HepG2 (cell line): ENCODE results near the gene ATP2B3. TPM values are rescaled to one million over a fixed set of nuclear protein-coding genes. Genes with fewer than 3 reads are reported as not detected.

Source experiments
- ATAC-seq: fragments of 200-7000 bp; cut with Tn5 transposase; 3 replicates; pipeline ENCODE4 v1.9.1; 2020; ENCODE audit warnings: mild to moderate bottlenecking, moderate library complexity
- BruUV-seq: library from RNA; stranded (reverse); fragments of 400-500 nt; replicated peaks from 2 replicates; lab custom pipeline; 2021; lab: Mats Ljungman, UMichigan
- CTCF ChIA-PET: fragments of 300-600 bp; formaldehyde crosslinking; extraction: SDS; loops from one replicate; lab custom pipeline; 2021; ENCODE audit warnings: low total read pairs, inconsistent platforms, low intra/inter-chr PET ratio; lab: Yijun Ruan, JAX
- POLR2A ChIA-PET: fragments of 350-600 bp; sonication (Branson Sonifier 250); formaldehyde crosslinking; loops from one replicate; lab custom pipeline; 2020; ENCODE audit warnings: antibody characterized with exemption, inconsistent platforms; lab: Yijun Ruan, JAX
- DNase-seq: peaks from one replicate; pipeline ENCODE4 v3.0.0-alpha.2; 2015; ENCODE audit warnings: low spot score
- FAIRE-seq: peaks from 3 replicates; lab custom pipeline; 2011; peaks lifted over from hg19 to GRCh38; lab: Jason Lieb, UNC
- H2AFZ ChIP-seq: one replicate; pipeline ENCODE4 v1.6.1; 2011; ENCODE audit warnings: low read length, inconsistent platforms
- H3K27ac ChIP-seq: fragments of 300-600 bp; 3 replicates; pipeline ENCODE4 v1.8.0; 2011; ENCODE audit warnings: mixed run types, mild to moderate bottlenecking, mixed read lengths, low read length, inconsistent platforms; ENCODE audit not compliant: insufficient read depth; ENCODE audit errors: extremely low read length
- H3K27me3 ChIP-seq, 2 experiments: fragments of 200-600 bp in 1 of 2; 2 replicates in 1 of 2; 3 replicates in 1 of 2; pipeline versions ENCODE4 v1.6.0 to v1.8.0; 2011; ENCODE audit warnings: low read length in 2 of 2, mild to moderate bottlenecking in 2 of 2, moderate library complexity in 2 of 2, inconsistent platforms in 1 of 2; ENCODE audit not compliant: insufficient read depth in 2 of 2, control insufficient read depth in 1 of 2
- H3K36me3 ChIP-seq, 2 experiments: fragments of 200-600 bp in 1 of 2; replicated peaks in 1 of 2; 2 replicates in 1 of 2; 3 replicates in 1 of 2; pipeline versions ENCODE4 v1.5.1 to v1.8.0; 2011; ENCODE audit warnings: low read length in 2 of 2, inconsistent platforms in 1 of 2; ENCODE audit not compliant: insufficient read depth in 2 of 2, control insufficient read depth in 1 of 2
- H3K4me1 ChIP-seq: 2 replicates; pipeline ENCODE4 v1.5.1; 2012; ENCODE audit warnings: low read length, inconsistent platforms; ENCODE audit not compliant: insufficient read depth
- H3K4me2 ChIP-seq: 2 replicates; pipeline ENCODE4 v1.6.0; 2011; ENCODE audit warnings: low read depth, low read length, inconsistent platforms
- H3K4me3 ChIP-seq, 3 experiments: fragments of 200-600 bp in 1 of 3; sonication (generic), shearing (Covaris generic) in 1 of 3; replicated peaks in 1 of 3; 2 replicates each; pipeline ENCODE4 v1.5.1; 2011 to 2016; ENCODE audit warnings: low read length in 3 of 3, inconsistent platforms in 2 of 3, low read depth in 2 of 3, mild to moderate bottlenecking in 2 of 3, control low read depth in 1 of 3, mixed read lengths in 1 of 3; ENCODE audit not compliant: insufficient read depth in 1 of 3
- H3K79me2 ChIP-seq: one replicate; pipeline ENCODE4 v1.6.1; 2011; ENCODE audit warnings: low read length, inconsistent platforms; ENCODE audit not compliant: insufficient read depth
- H3K9ac ChIP-seq: 2 replicates; pipeline ENCODE4 v1.6.0; 2011; ENCODE audit warnings: mild to moderate bottlenecking, low read depth, low read length, inconsistent platforms; ENCODE audit not compliant: insufficient read depth
- H3K9me3 ChIP-seq: 2 replicates; pipeline ENCODE4 v1.5.1; 2012; ENCODE audit warnings: mild to moderate bottlenecking, low read length
- H4K20me1 ChIP-seq: 2 replicates; pipeline ENCODE4 v1.6.0; 2011; ENCODE audit warnings: inconsistent platforms, mild to moderate bottlenecking, low read length, moderate library complexity; ENCODE audit not compliant: insufficient read depth
- HMG20B ChIP-seq: conservative IDR thresholded peaks from 2 replicates; pipeline ENCODE4 v1.6.1; 2016; ENCODE audit warnings: missing genetic modification reagents, missing compliant biosample characterization
- TAF15 ChIP-seq: fragments of 200-400 bp; formaldehyde crosslinking; IDR thresholded peaks from one replicate; pipeline ENCODE4 v1.6.1; 2018; ENCODE audit warnings: mild to moderate bottlenecking, low read depth, low read length; ENCODE audit not compliant: poor library complexity, severe bottlenecking
- ZNF619 ChIP-seq: sonication (generic); formaldehyde crosslinking; IDR thresholded peaks from 2 replicates; pipeline ENCODE4 v1.4.0; 2020; ENCODE audit warnings: mild to moderate bottlenecking, missing genetic modification reagents
- ZNF737 ChIP-seq: sonication (generic); formaldehyde crosslinking; IDR thresholded peaks from 2 replicates; pipeline ENCODE4 v1.5.0; 2020; ENCODE audit warnings: missing genetic modification reagents, mild to moderate bottlenecking, borderline replicate concordance
- ZNF775 ChIP-seq: sonication (generic); formaldehyde crosslinking; IDR thresholded peaks from 2 replicates; pipeline ENCODE4 v1.4.0; 2020; ENCODE audit warnings: missing genetic modification reagents, mild to moderate bottlenecking, moderate library complexity, borderline replicate concordance
- ZSCAN30 ChIP-seq: sonication (generic); formaldehyde crosslinking; IDR thresholded peaks from 2 replicates; pipeline ENCODE4 v1.5.0; 2020; ENCODE audit warnings: mild to moderate bottlenecking, missing genetic modification reagents
- WGBS: methylation state at CpG from one replicate; pipeline ENCODE4 v1.1.6; 2017; ENCODE audit warnings: low lambda C conversion rate; 5-methylcytosine and 5-hydroxymethylcytosine counted together
- in situ Hi-C: cut with HindIII; loops from 2 replicates; pipeline ENCODE4 v1.10.0; 2017; ENCODE audit warnings: low pct_unique_long_range_greater_than_20kb; ENCODE audit not compliant: extremely low pct_ligation_motif_present
- intact Hi-C: fragments of 100-400 bp; cut with micrococcal nuclease; formaldehyde crosslinking; loops from one replicate; pipeline ENCODE4 v1.10.0; 2022; ENCODE audit not compliant: unreplicated experiment
- polyA plus RNA-seq, 8 experiments: library from polyadenylated mRNA; depleted of rRNA in 3 of 8; stranded (reverse) in 7 of 8; unstranded in 1 of 8; fragments of >200 nt; fragmentation: Illumina TruSeq in 4 of 8; extraction: Trizol in 4 of 8; gene quantifications; 2 replicates each; pipeline versions ENCODE4 v1.2.1 to v1.2.3, GENCODE V29; 2011 to 2016; ENCODE audit warnings: low read depth in 4 of 8, missing spikeins in 1 of 8, mixed read lengths in 1 of 8; ENCODE audit not compliant: insufficient read depth in 1 of 8
- total RNA-seq, 5 experiments: library from RNA; depleted of rRNA; stranded (reverse); fragments of >200 nt; fragmentation: Illumina TruSeq; extraction: Trizol; gene quantifications; 2 replicates each; pipeline ENCODE4 v1.2.3, GENCODE V29; 2016; ENCODE audit warnings: low read depth in 1 of 5
- TF ChIP-seq, protein P1 (sequence below): sonication (generic); formaldehyde crosslinking; IDR thresholded peaks from 2 replicates; pipeline ENCODE4 v1.4.0; 2020; ENCODE audit warnings: missing genetic modification reagents, borderline replicate concordance
- TF ChIP-seq, protein P2 (sequence below): fragments of 450-650 bp; IDR thresholded peaks from 2 replicates; pipeline ENCODE4 v1.6.1; 2017

Gene ATP2B3
- total and polyA plus RNA-seq, 2 of the 13 experiments (the other 11 are each of a cell fraction or from before 2014, with no cell fraction given): not detected

DNA sequence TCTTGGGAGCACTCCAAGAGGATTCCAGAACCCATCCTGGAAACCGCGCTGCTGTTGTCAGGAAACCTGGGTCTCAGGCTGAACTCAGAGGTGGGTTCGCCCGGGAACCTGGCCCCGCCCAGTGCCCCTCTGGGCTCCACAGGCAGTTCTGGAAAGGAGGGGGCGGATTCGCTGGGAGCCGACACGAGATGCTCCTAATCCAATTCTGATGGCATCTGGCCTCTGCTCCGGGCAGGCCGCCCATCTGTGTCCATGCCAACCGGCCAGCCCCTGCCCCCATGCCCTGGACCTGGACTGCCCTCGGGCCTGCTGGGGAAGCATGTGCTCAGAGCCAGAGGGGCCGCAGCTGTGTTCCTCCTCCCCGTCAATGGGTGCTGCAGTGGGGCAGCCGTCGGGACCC lies 21.0 kb downstream of the ATP2B3 start:
- no peak for FAIRE-seq
- H3K4me3 ChIP-seq: no peak overlapping the region

More for the DNA sequence above, 21.0 kb downstream of the ATP2B3 start:
- H4K20me1 ChIP-seq: no peaks in the 10 kb centered on the region
- CTCF ChIA-PET: interaction anchor here (1.7 to 2.9 kb wide), 2 partner anchors 124 to 130 kb away, joined by 7 to 25 read pairs; no protein-coding TSS in a partner anchor
- H3K27me3 ChIP-seq: peaks cover 7 to 56% of the 10 kb centered on the region in 2 experiments; a peak in 4 of 5 replicates
- TF ChIP-seq TAF15 (no peak), ZNF619 (CRISPR knock-in tag) (no peak), ZNF775 (CRISPR knock-in tag) (no peak), ZSCAN30 (no peak), HMG20B (CRISPR knock-in tag) (no peak), ZNF737 (no peak)
- TF ChIP-seq, protein P1, sequence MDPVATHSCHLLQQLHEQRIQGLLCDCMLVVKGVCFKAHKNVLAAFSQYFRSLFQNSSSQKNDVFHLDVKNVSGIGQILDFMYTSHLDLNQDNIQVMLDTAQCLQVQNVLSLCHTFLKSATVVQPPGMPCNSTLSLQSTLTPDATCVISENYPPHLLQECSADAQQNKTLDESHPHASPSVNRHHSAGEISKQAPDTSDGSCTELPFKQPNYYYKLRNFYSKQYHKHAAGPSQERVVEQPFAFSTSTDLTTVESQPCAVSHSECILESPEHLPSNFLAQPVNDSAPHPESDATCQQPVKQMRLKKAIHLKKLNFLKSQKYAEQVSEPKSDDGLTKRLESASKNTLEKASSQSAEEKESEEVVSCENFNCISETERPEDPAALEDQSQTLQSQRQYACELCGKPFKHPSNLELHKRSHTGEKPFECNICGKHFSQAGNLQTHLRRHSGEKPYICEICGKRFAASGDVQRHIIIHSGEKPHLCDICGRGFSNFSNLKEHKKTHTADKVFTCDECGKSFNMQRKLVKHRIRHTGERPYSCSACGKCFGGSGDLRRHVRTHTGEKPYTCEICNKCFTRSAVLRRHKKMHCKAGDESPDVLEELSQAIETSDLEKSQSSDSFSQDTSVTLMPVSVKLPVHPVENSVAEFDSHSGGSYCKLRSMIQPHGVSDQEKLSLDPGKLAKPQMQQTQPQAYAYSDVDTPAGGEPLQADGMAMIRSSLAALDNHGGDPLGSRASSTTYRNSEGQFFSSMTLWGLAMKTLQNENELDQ: no peak
- TF ChIP-seq, protein P2, sequence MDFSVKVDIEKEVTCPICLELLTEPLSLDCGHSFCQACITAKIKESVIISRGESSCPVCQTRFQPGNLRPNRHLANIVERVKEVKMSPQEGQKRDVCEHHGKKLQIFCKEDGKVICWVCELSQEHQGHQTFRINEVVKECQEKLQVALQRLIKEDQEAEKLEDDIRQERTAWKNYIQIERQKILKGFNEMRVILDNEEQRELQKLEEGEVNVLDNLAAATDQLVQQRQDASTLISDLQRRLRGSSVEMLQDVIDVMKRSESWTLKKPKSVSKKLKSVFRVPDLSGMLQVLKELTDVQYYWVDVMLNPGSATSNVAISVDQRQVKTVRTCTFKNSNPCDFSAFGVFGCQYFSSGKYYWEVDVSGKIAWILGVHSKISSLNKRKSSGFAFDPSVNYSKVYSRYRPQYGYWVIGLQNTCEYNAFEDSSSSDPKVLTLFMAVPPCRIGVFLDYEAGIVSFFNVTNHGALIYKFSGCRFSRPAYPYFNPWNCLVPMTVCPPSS: no peak
- no peak overlapping the region for H3K4me2 ChIP-seq
- no peaks in the 10 kb centered on the region for H3K36me3 ChIP-seq
- no CpG with 5 or more reads among the region's 17 CpGs for WGBS
- POLR2A ChIA-PET: no interaction called here
- ATAC-seq (no peak), DNase-seq (no peak)
- H3K4me1 ChIP-seq: no peaks in the 10 kb centered on the region
- H2AFZ ChIP-seq: no peak overlapping the region
- no peaks in the 10 kb centered on the region for H3K79me2 ChIP-seq
- no peaks in the 10 kb centered on the region for H3K9me3 ChIP-seq
- in situ Hi-C loops: no loop called here
- H3K9ac ChIP-seq: no peak overlapping the region
- BruUV-seq: no TSS peak
- intact Hi-C loops: loop anchor here (5.0 kb wide), 1 partner anchor 671 kb away; no protein-coding TSS in a partner anchor
- no peak overlapping the region for H3K27ac ChIP-seq
